ENCODE data around the gene FGD4.

Gene FGD4

DNA sequence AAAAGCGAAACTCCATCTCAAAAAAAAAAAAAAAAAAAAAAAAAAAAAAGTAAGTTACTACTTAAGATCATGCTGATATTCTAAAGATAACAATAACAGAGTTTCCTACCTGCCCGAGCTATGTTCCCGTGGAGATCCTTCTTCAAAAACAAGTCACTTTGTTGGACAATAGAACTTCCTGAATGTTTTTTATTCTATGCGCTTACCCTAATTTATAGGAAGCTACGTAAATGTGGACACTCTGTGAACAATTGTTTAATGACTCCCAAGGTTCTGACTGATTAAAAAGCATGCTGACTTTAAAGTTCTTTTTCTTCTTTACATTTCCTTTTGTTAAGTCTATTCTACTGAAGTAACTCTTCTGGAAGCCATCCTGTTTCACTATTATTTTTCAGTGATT is 52.5 kb downstream of the FGD4 start:
- no peak overlapping the region for H2AK5ac ChIP-seq (ENCODE audit: low read depth, low read length)
- H3K79me1 ChIP-seq (ENCODE audit: low read depth, low read length): no peaks in the 10 kb centered on the region
- H3K4me1 ChIP-seq (ENCODE audit: control insufficient read depth in 2 of 2, insufficient read depth in 1 of 2, low read depth in 1 of 2, low read length in 2 of 2): peaks cover 0 to 25% of the 10 kb centered on the region in 2 donors
- H4K8ac ChIP-seq (ENCODE audit: low read depth, low read length): no peak overlapping the region
- no peak overlapping the region for H4K91ac ChIP-seq (ENCODE audit: low read depth, low read length, poor library complexity)
- H3K14ac ChIP-seq (ENCODE audit: low read length): no peak overlapping the region
- no peak overlapping the region for H3K23ac ChIP-seq (ENCODE audit: low read depth, low read length, poor library complexity)
- no peak overlapping the region for H3K27ac ChIP-seq (replicated peaks; ENCODE audit: low read length)
- no peak overlapping the region for H3K4me2 ChIP-seq (ENCODE audit: insufficient read depth, low read length, poor library complexity, severe bottlenecking)
- H2AFZ ChIP-seq (ENCODE audit: low read length): no peak overlapping the region
- H3K9ac ChIP-seq (ENCODE audit: low read depth, low read length, poor library complexity): no peak overlapping the region
- DNase-seq (ENCODE audit: low spot score): no peak
- H2BK15ac ChIP-seq (ENCODE audit: low read length): no peak overlapping the region
- peaks cover 0 to 2% of the 10 kb centered on the region in 2 donors for H3K9me3 ChIP-seq (replicated peaks in 1 of 2; ENCODE audit: control insufficient read depth in 2 of 2, insufficient read depth in 1 of 2, low read depth in 1 of 2, low read length in 2 of 2)
- H3K18ac ChIP-seq (ENCODE audit: low read length): no peak overlapping the region
- H2BK12ac ChIP-seq (ENCODE audit: low read length): no peak overlapping the region
- WGBS, 2 donors (ENCODE audit: extremely low coverage in 2 of 2, insufficient read length in 2 of 2, insufficient replicate concordance in 1 of 2): no CpG with 5 or more reads among the region's 5 CpGs
- H3K4ac ChIP-seq (ENCODE audit: low read length): no peak overlapping the region
- H2BK5ac ChIP-seq (ENCODE audit: low read length): no peak overlapping the region
- H2BK120ac ChIP-seq (ENCODE audit: low read depth, low read length): no peak overlapping the region
- no peaks in the 10 kb centered on the region for H3K36me3 ChIP-seq (replicated peaks in 1 of 2; ENCODE audit: control insufficient read depth in 2 of 2, insufficient read depth in 2 of 2, low read length in 2 of 2)
- H3K27me3 ChIP-seq (ENCODE audit: control insufficient read depth in 3 of 3, insufficient read depth in 3 of 3, low read depth in 1 of 3, low read length in 3 of 3): no peaks in the 10 kb centered on the region
- no peak overlapping the region for H3K4me3 ChIP-seq (ENCODE audit: low read length in 2 of 2)

DNA sequence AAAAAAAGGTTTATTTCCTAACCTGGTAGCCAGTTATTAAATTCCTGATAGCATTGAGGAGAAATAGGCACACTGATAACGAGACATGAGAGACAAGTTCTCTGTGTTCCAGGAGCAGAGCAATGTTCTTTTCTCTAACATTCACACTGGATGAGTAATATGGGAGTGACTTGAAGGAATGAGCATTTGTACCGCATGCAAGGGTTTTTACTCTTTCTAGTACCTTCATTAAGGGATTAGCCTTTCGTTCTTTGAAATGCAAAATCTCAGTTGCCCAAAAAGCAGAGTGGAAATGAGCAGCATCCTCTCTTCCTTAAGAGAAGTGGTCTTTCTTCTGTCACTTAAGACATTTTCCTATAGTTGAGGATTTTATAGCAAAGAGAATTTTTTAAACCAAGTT is 54.7 kb downstream of the FGD4 start:
- Histone ChIP-seq H3K4me1 (ENCODE audit: control insufficient read depth in 2 of 2, insufficient read depth in 1 of 2, low read depth in 1 of 2, low read length in 2 of 2) (peaks cover 0 to 34% of the 10 kb centered on the region in 2 donors), H4K91ac (ENCODE audit: low read depth, low read length, poor library complexity) (no peak overlapping the region), H2BK5ac (ENCODE audit: low read length) (no peak overlapping the region), H3K27me3 (ENCODE audit: control insufficient read depth in 3 of 3, insufficient read depth in 3 of 3, low read depth in 1 of 3, low read length in 3 of 3) (no peaks in the 10 kb centered on the region), H2BK12ac (ENCODE audit: low read length) (no peak overlapping the region), H3K9me3 (replicated peaks in 1 of 2; ENCODE audit: control insufficient read depth in 2 of 2, insufficient read depth in 1 of 2, low read depth in 1 of 2, low read length in 2 of 2) (no peaks in the 10 kb centered on the region), H2AFZ (ENCODE audit: low read length) (no peak overlapping the region), H3K27ac (replicated peaks; ENCODE audit: low read length) (peak overlapping the region; percentile 74), H3K4me2 (ENCODE audit: insufficient read depth, low read length, poor library complexity, severe bottlenecking) (no peak overlapping the region), H3K4ac (ENCODE audit: low read length) (no peak overlapping the region), H3K23ac (ENCODE audit: low read depth, low read length, poor library complexity) (no peak overlapping the region), H3K14ac (ENCODE audit: low read length) (no peak overlapping the region), H2AK5ac (ENCODE audit: low read depth, low read length) (no peak overlapping the region), H2BK15ac (ENCODE audit: low read length) (no peak overlapping the region), H2BK120ac (ENCODE audit: low read depth, low read length) (no peak overlapping the region), H3K9ac (ENCODE audit: low read depth, low read length, poor library complexity) (no peak overlapping the region), H3K18ac (ENCODE audit: low read length) (no peak overlapping the region), H4K8ac (ENCODE audit: low read depth, low read length) (no peak overlapping the region), H3K4me3 (ENCODE audit: low read length in 2 of 2) (no peak overlapping the region), H3K36me3 (replicated peaks in 1 of 2; ENCODE audit: control insufficient read depth in 2 of 2, insufficient read depth in 2 of 2, low read length in 2 of 2) (no peaks in the 10 kb centered on the region), H3K79me1 (ENCODE audit: low read depth, low read length) (no peaks in the 10 kb centered on the region)
- peak; percentile 65 for DNase-seq (ENCODE audit: low spot score)
- no CpG with 5 or more reads among the region's 3 CpGs for WGBS, 2 donors (ENCODE audit: extremely low coverage in 2 of 2, insufficient read length in 2 of 2, insufficient replicate concordance in 1 of 2)

DNA sequence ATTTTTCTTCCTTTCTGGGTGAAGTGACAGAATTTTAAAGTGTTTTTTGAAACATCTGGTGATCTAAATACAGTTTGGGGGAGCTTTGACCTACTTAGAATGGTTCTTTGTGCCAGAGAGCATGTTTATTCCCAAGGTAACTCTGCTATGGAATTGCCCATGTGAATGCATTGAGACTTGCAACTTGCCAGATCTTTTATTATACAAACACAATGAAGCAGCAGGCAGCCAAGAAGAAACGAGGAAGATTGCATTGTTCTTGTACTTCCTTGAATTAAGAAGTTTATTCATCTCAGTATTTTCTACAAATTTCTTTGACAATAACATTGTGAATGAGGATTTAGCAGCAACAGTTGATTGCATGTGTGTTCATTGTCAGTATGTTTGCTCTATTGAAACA is 55.5 kb downstream of the FGD4 start:
- Histone ChIP-seq H2BK15ac (ENCODE audit: low read length) (no peak overlapping the region), H2BK12ac (ENCODE audit: low read length) (no peak overlapping the region), H4K8ac (ENCODE audit: low read depth, low read length) (no peak overlapping the region), H3K18ac (ENCODE audit: low read length) (no peak overlapping the region), H3K4ac (ENCODE audit: low read length) (no peak overlapping the region), H3K36me3 (replicated peaks in 1 of 2; ENCODE audit: control insufficient read depth in 2 of 2, insufficient read depth in 2 of 2, low read length in 2 of 2) (no peaks in the 10 kb centered on the region), H3K4me3 (ENCODE audit: low read length in 2 of 2) (no peak overlapping the region), H2BK5ac (ENCODE audit: low read length) (no peak overlapping the region), H3K27me3 (ENCODE audit: control insufficient read depth in 3 of 3, insufficient read depth in 3 of 3, low read depth in 1 of 3, low read length in 3 of 3) (no peaks in the 10 kb centered on the region), H3K9me3 (replicated peaks in 1 of 2; ENCODE audit: control insufficient read depth in 2 of 2, insufficient read depth in 1 of 2, low read depth in 1 of 2, low read length in 2 of 2) (peaks cover 0 to 4% of the 10 kb centered on the region in 2 donors), H2BK120ac (ENCODE audit: low read depth, low read length) (no peak overlapping the region), H3K4me2 (ENCODE audit: insufficient read depth, low read length, poor library complexity, severe bottlenecking) (peak overlapping the region; percentile 11), H3K27ac (replicated peaks; ENCODE audit: low read length) (peak overlapping the region; percentile 67), H2AK5ac (ENCODE audit: low read depth, low read length) (no peak overlapping the region), H3K9ac (ENCODE audit: low read depth, low read length, poor library complexity) (no peak overlapping the region), H3K14ac (ENCODE audit: low read length) (no peak overlapping the region), H2AFZ (ENCODE audit: low read length) (no peak overlapping the region), H4K91ac (ENCODE audit: low read depth, low read length, poor library complexity) (no peak overlapping the region), H3K4me1 (ENCODE audit: control insufficient read depth in 2 of 2, insufficient read depth in 1 of 2, low read depth in 1 of 2, low read length in 2 of 2) (peaks cover 0 to 34% of the 10 kb centered on the region in 2 donors), H3K23ac (ENCODE audit: low read depth, low read length, poor library complexity) (no peak overlapping the region), H3K79me1 (ENCODE audit: low read depth, low read length) (no peaks in the 10 kb centered on the region)
- WGBS, 2 donors (ENCODE audit: extremely low coverage in 2 of 2, insufficient read length in 2 of 2, insufficient replicate concordance in 1 of 2): no CpG with 5 or more reads among the region's 1 CpG
- DNase-seq (ENCODE audit: low spot score): peak; percentile 76

DNA sequence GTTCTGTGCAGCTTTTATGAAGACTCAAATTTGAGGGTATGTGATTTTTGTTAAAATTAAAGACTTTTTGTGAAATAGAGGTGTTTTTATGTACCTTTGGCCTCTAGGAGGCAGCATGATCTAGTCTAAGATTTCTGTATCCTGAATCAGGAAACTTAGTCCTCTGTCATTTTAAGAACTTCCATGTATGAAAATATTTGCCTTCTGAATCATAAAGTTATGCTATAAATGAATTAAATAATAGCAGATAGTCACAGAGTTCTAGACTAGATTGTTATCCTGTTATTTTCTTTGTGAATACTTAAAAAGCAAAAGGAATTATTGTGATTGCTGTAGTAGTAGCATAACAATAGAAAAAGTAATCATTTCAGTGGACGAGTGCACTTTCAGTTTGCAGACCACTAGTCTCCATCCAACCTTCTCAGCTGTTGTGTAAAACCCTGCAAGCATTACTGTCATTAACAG is 56.3 kb downstream of the FGD4 start:
- Histone ChIP-seq H2BK15ac (ENCODE audit: low read length) (no peak overlapping the region), H2AK5ac (ENCODE audit: low read depth, low read length) (no peak overlapping the region), H2BK120ac (ENCODE audit: low read depth, low read length) (no peak overlapping the region), H3K27me3 (ENCODE audit: control insufficient read depth in 3 of 3, insufficient read depth in 3 of 3, low read depth in 1 of 3, low read length in 3 of 3) (no peaks in the 10 kb centered on the region), H2AFZ (ENCODE audit: low read length) (peak overlapping the region; percentile 32), H4K8ac (ENCODE audit: low read depth, low read length) (no peak overlapping the region), H3K4me3 (ENCODE audit: low read length in 2 of 2) (peak overlapping the region in 1 of 2 donors; percentile 26), H3K9ac (ENCODE audit: low read depth, low read length, poor library complexity) (no peak overlapping the region), H2BK5ac (ENCODE audit: low read length) (no peak overlapping the region), H3K4ac (ENCODE audit: low read length) (no peak overlapping the region), H3K4me2 (ENCODE audit: insufficient read depth, low read length, poor library complexity, severe bottlenecking) (no peak overlapping the region), H3K14ac (ENCODE audit: low read length) (no peak overlapping the region), H3K27ac (replicated peaks; ENCODE audit: low read length) (peak overlapping the region; percentile 56), H2BK12ac (ENCODE audit: low read length) (no peak overlapping the region), H3K36me3 (replicated peaks in 1 of 2; ENCODE audit: control insufficient read depth in 2 of 2, insufficient read depth in 2 of 2, low read length in 2 of 2) (no peaks in the 10 kb centered on the region), H3K23ac (ENCODE audit: low read depth, low read length, poor library complexity) (no peak overlapping the region), H3K18ac (ENCODE audit: low read length) (no peak overlapping the region), H3K79me1 (ENCODE audit: low read depth, low read length) (no peaks in the 10 kb centered on the region), H3K9me3 (replicated peaks in 1 of 2; ENCODE audit: control insufficient read depth in 2 of 2, insufficient read depth in 1 of 2, low read depth in 1 of 2, low read length in 2 of 2) (peaks cover 0 to 8% of the 10 kb centered on the region in 2 donors), H3K4me1 (ENCODE audit: control insufficient read depth in 2 of 2, insufficient read depth in 1 of 2, low read depth in 1 of 2, low read length in 2 of 2) (peaks cover 0 to 31% of the 10 kb centered on the region in 2 donors), H4K91ac (ENCODE audit: low read depth, low read length, poor library complexity) (no peak overlapping the region)
- no CpG with 5 or more reads among the region's 1 CpG for WGBS, 2 donors (ENCODE audit: extremely low coverage in 2 of 2, insufficient read length in 2 of 2, insufficient replicate concordance in 1 of 2)
- peak; percentile 32 for DNase-seq (ENCODE audit: low spot score)

All from neuronal stem cell (in vitro differentiated cells).